HG03457 (cell line): Measurements from ENCODE around the gene ARHGAP28.
"Not testable (repeated sequence)": the region's sequence is repeated elsewhere in the genome, so short reads cannot be mapped to it uniquely, and the experiment has no call there.

Experiments used
- ATAC-seq: cut with Tn5 transposase; IDR thresholded peaks from one replicate; pipeline ENCODE4 v1.9.1; 2021; ENCODE audit warnings: moderate number of reproducible peaks; ENCODE audit not compliant: unreplicated experiment

The ARHGAP28 gene

GRCh38 chr18:6807515-6808257, 78.2 kb downstream of the ARHGAP28 start:
- ATAC-seq: no peak

- ATAC-seq: no peak
These were observed 80.7 kb downstream of the ARHGAP28 start for GRCh38 chr18:6810191-6810590.

GRCh38 chr18:6811816-6812215, 82.3 kb downstream of the ARHGAP28 start:
- no peak for ATAC-seq

- no peak for ATAC-seq
These were observed 85.4 kb downstream of the ARHGAP28 start for GRCh38 chr18:6814882-6815425.

DNA sequence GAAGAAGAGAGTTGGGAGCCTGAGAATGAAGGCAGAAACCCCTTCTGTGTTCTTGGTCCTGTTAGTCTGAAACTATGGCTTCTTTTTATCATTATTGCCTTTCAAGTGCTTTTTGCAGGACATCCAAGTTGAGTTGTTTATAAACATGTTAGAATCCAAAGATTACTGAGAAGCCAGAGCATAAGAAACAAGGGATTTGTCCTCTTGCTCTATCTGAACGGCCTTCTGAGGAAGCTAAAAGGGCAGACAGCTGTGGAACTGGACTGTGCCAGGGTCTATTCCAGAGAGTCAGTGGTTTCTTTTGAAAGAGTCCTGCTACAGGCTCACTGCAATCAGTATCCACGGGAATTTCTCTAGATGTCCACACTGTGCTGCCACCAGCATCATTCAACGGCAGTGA, 86.6 kb downstream of the ARHGAP28 start:
- no peak for ATAC-seq

- ATAC-seq: no peak
These were observed 89.8 kb downstream of the ARHGAP28 start for GRCh38 chr18:6819332-6819731.

GRCh38 chr18:6820314-6820713, 90.8 kb downstream of the ARHGAP28 start:
- ATAC-seq: no peak

DNA sequence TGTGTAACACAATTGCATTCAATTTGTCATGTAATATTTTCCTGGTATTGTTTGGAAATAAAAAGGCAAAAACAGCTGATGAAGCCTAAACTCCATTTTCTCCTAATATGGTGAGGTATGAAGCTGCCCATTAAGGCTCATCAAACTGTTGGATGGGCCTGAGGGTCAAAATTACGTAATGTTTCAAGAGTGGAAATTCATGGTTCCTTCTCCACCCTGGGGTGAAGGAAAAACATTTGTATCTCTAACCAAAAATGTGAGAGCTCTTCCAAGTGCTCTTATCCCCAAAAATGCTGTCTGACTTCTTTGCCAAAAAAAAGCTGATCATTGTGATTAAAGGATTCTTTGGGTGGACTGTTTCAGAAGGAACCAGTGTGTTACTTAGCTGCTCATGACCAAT, 91.8 kb downstream of the ARHGAP28 start:
- ATAC-seq: no peak

DNA sequence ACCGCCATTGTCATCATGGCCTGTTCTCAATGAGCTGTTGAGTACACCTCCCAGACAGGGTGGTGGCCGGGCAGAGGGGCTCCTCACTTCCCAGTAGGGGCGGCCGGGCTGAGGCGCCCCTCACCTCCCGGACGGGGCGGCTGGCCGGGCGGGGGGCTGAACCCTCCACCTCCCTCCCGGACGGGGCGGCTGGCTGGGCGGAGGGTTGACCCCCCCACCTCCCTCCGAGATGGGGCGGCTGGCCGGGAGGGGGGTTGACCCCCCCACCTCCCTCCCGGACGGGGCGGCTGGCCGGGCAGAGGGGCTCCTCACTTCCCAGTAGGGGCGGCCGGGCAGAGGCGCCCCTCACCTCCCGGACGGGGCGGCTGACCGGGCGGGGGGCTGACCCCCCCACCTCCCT, 97.6 kb downstream of the ARHGAP28 start:
- ATAC-seq: not testable (repeated sequence)

- ATAC-seq: not testable (repeated sequence)
These were observed 98.0 kb downstream of the ARHGAP28 start for GRCh38 chr18:6827566-6827965.

- ATAC-seq: no peak
These were observed 101.4 kb downstream of the ARHGAP28 start for GRCh38 chr18:6830916-6831315.

DNA sequence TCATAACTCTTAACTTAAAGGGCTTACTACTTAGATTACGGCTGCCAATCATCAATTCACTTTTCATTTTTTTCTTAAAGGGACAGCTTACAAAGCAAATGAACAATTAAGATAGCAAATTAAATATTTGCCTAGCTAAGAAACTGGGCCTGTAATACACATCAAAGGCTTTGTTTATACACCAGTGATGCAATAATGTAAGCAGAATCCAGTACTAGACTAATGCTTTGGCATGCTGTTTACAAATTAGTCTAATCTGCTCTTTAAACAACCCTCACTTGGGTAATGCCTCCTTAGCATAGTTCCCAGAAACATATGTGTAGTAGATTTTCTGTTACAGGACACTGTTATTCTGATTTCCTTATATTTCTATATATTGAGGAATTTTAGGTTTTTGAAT, 105.8 kb downstream of the ARHGAP28 start:
- no peak for ATAC-seq

- ATAC-seq: no peak
These were observed 106.8 kb downstream of the ARHGAP28 start for GRCh38 chr18:6836331-6836730.

- ATAC-seq: no peak
These were observed 108.4 kb downstream of the ARHGAP28 start for GRCh38 chr18:6837904-6838303.

DNA sequence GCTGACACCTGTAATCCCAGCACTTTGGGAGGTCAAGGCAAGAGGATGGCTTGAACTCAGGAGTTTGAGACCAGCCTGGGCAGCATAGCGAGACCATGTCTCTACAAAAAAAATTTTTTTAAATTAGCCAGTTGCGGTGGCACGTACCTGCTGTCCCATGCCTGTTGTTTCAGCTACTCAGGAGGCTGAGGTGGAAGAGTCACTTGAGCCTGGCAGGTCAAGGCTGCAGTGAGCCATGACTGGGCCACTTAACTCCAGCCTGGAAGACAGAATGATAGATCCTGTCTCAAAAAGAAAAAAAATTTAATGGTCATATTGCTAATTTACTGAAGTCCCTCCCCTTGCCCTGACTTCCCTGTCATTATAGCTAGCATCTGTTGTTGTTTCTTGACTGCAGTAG, 112.6 kb downstream of the ARHGAP28 start:
- no peak for ATAC-seq

DNA sequence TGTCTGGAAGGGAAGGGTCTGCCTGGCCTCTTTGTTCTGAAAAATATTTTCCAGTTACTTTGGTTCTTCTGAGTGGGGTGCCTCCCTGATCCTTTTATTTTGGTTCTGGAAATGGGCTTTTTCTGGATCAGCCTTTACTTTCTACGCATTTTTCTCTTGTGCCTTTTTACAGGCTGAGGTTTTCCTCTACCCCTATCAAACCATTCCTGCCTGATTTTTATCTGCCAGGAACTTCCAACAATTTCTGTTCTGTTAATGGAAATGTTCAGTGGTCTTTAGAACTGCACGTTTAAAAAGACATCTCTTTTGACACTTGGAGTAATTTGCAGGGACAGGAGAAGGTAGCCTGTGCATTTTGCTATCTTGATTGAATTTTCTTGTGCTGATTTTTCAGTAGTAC, 113.8 kb downstream of the ARHGAP28 start:
- no peak for ATAC-seq

DNA sequence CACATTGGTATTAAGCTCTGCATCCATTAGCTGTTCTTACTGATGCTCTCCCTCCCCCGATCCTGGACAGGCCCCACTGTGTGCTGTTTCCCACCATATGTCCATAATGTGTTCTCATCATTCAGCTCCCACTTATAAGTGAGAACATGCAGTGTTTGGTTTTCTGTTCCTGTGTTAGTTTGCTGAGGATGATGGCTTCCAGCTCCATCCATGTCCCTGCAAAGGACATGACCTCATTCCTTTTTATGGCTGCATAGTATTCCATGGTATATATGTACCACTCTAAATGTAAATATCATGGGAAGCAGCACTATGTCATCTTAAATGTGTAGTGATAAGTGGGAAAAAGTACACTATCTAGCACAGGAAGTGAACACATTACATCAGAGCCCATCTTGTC, 116.0 kb downstream of the ARHGAP28 start:
- ATAC-seq: not testable (repeated sequence)

GRCh38 chr18:6850396-6850795, 120.9 kb downstream of the ARHGAP28 start:
- no peak for ATAC-seq

- ATAC-seq: no peak
These were observed 122.0 kb downstream of the ARHGAP28 start for GRCh38 chr18:6851480-6851879.

DNA sequence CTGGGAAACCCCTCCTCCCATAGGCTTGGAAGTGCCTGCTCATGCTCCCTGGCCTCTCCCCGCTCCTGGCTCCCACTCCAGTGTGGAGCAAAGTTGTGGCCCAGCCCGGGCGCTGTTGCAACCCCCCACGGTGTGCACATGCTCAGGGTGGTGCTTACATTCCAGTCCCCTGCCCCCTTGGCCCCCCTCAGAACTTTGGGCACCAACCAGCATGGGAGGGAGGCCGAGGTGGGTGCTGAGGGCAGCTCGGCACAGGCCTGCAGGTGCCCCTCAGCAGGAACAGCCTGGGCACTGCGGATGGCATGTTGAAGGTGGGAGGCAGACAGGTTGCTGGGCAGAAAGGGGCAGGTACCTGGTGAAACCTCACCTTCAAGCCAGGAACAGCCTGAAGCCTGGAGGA, 125.3 kb downstream of the ARHGAP28 start:
- ATAC-seq: no peak

GRCh38 chr18:6855767-6856166, 126.3 kb downstream of the ARHGAP28 start:
- no peak for ATAC-seq

- ATAC-seq: no peak
These were observed 127.8 kb downstream of the ARHGAP28 start for GRCh38 chr18:6857300-6857699.
